ENCODE results near the gene C1orf21.

- TF ChIP-seq POLR2A (IDR thresholded peaks at IDR 0.05; ENCODE audit: low read length) (no peak), GATA1 (IDR thresholded peaks at IDR 0.05; ENCODE audit: low read depth, low read length) (no peak)
Observed at GRCh38 chr1:184366997-184367396, 19.8 kb upstream of the C1orf21 start.
